ACC112 (cell line): Measurements from ENCODE around the gene ARID1B.
"Not testable (repeated sequence)": the region's sequence is repeated elsewhere in the genome, so short reads cannot be mapped to it uniquely, and the experiment has no call there.

Source experiments
- H2AFZ ChIP-seq: fragments of 200-600 bp; sonication (generic); one replicate; pipeline ENCODE4 v1.6.0; 2017; ENCODE audit warnings: antibody characterized with exemption, low read length; ENCODE audit not compliant: unreplicated experiment
- H3K27ac ChIP-seq: fragments of 200-600 bp; sonication (generic); 2 replicates; pipeline ENCODE4 v1.5.1; 2014; ENCODE audit warnings: low read depth, mild to moderate bottlenecking, antibody characterized with exemption, low read length, moderate library complexity
- H3K27me3 ChIP-seq: fragments of 200-600 bp; sonication (generic); 2 replicates; pipeline ENCODE4 v1.6.1; 2014; ENCODE audit warnings: mild to moderate bottlenecking, antibody characterized with exemption, low read length, moderate library complexity, mixed read lengths; ENCODE audit not compliant: insufficient read depth
- H3K36me3 ChIP-seq: fragments of 200-600 bp; sonication (generic); 2 replicates; pipeline ENCODE4 v1.6.1; 2016; ENCODE audit warnings: mild to moderate bottlenecking, antibody characterized with exemption, low read length, moderate library complexity, mixed read lengths; ENCODE audit not compliant: insufficient read depth
- H3K4me1 ChIP-seq: fragments of 200-600 bp; sonication (generic); one replicate; pipeline ENCODE4 v1.6.1; 2016; ENCODE audit warnings: low read length, mixed read lengths; ENCODE audit not compliant: insufficient read depth, unreplicated experiment, control insufficient read depth
- H3K4me3 ChIP-seq: fragments of 200-600 bp; sonication (generic); 2 replicates; pipeline ENCODE4 v1.5.1; 2014; ENCODE audit warnings: mild to moderate bottlenecking, low read depth, low read length
- H3K79me2 ChIP-seq: fragments of 200-600 bp; sonication (generic); one replicate; pipeline ENCODE4 v1.6.0; 2016; ENCODE audit warnings: low read length; ENCODE audit not compliant: control insufficient read depth, unreplicated experiment, insufficient read depth

The ARID1B gene

GRCh38 chr6:156940221-156940620, 163.0 kb downstream of the ARID1B start:
- H2AFZ ChIP-seq = no peak overlapping the region
- H3K4me3 ChIP-seq = no peak overlapping the region
- 0 out of 2 replicates have a peak, but pooled peaks cover 4% of the 10 kb centered on the region for H3K36me3 ChIP-seq
- H3K27ac ChIP-seq = no peak overlapping the region
- no peaks in the 10 kb centered on the region for H3K27me3 ChIP-seq
- no peaks in the 10 kb centered on the region for H3K4me1 ChIP-seq
- H3K79me2 ChIP-seq = peaks cover 46% of the 10 kb centered on the region

DNA sequence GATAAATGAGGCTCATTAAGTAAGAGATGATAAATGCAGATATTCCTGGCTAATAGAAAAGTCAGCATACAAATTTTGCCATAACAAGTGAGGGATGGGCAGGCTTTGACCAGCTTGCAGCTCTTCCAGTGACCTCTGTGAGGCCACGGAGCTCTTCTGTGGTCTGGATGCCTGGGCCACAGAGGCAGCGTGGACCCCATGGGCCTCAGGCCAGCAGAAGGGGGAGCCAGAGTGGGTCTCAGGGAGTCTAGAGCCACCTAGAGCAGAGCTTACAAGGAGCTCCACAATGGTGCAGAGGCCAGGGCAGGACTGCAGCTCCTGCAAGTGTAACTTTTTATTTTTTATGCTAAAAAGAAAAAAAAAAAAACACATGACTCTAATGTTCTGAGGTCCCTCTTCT, 165.1 kb downstream of the ARID1B start:
- Histone ChIP-seq H2AFZ (no peak overlapping the region), H3K27ac (no peak overlapping the region), H3K79me2 (peaks cover 44% of the 10 kb centered on the region), H3K27me3 (no peaks in the 10 kb centered on the region), H3K36me3 (no peaks in the 10 kb centered on the region), H3K4me1 (peaks cover 5% of the 10 kb centered on the region), H3K4me3 (no peak overlapping the region)

DNA sequence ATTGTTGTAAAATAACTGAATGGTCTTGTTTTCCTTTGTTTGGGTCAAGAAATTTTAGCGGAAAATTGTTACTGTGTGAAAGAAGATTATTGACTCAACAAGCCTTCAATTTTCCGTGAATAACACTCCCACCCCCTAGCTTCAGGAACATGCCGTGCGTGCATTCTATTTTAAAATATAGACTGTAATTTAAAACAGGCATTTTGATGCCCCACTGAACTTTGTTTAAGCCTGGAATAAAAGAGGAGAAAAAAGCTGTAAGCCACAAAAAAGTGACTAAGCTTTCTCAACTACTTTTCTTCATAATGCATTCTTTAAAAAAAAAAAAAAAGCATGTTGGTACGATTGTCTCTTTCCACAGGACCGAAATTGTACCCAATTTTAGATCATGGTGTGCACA, 166.0 kb downstream of the ARID1B start:
- Histone ChIP-seq H2AFZ (no peak overlapping the region), H3K4me1 (peaks cover 12% of the 10 kb centered on the region), H3K27ac (no peak overlapping the region), H3K27me3 (no peaks in the 10 kb centered on the region), H3K79me2 (peaks cover 47% of the 10 kb centered on the region), H3K36me3 (no peaks in the 10 kb centered on the region), H3K4me3 (no peak overlapping the region)

- Histone ChIP-seq H2AFZ (no peak overlapping the region), H3K79me2 (peaks cover 43% of the 10 kb centered on the region), H3K27ac (no peak overlapping the region), H3K4me1 (peaks cover 19% of the 10 kb centered on the region), H3K4me3 (no peak overlapping the region), H3K27me3 (no peaks in the 10 kb centered on the region), H3K36me3 (no peaks in the 10 kb centered on the region)
These were observed 166.6 kb downstream of the ARID1B start for GRCh38 chr6:156943816-156944215.

- H3K4me1 ChIP-seq = peaks cover 25% of the 10 kb centered on the region
- no peak overlapping the region for H2AFZ ChIP-seq
- no peaks in the 10 kb centered on the region for H3K27me3 ChIP-seq
- H3K4me3 ChIP-seq = no peak overlapping the region
- peaks cover 39% of the 10 kb centered on the region for H3K79me2 ChIP-seq
- no peak overlapping the region for H3K27ac ChIP-seq
- H3K36me3 ChIP-seq = no peaks in the 10 kb centered on the region
These were observed 167.2 kb downstream of the ARID1B start for GRCh38 chr6:156944412-156944811.

- not testable (repeated sequence) for H3K27me3 ChIP-seq
- H3K4me1 ChIP-seq = peaks cover 31% of the 10 kb centered on the region
These were observed 168.6 kb downstream of the ARID1B start for GRCh38 chr6:156945789-156946172.

DNA sequence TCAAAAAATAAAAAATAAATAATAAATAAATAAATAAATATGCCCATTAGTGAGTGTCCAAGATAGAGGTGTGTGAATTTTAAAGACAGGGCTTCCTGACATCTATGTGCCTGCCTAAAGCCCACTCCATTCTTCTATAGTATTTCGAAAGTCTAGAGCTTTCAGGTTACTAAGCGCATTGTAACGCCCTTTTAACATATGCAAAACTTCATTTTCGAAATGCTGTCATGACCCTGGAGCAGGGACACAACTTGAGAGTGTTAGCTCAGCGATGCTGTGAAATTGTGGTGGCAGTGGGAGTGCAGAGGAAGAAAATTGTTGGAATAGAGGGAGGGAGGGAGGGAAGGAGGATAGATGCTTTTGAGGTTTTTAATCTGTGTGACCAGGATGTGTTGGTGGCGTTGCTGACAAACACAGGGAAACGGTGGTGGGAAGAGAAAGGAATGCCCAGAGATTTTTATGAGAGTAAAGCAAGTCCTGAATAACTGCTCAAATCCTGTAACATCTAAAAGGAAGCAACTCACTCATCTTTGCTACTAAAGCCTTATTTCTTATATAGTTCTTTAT, 169.3 kb downstream of the ARID1B start:
- peaks cover 31% of the 10 kb centered on the region for H3K4me1 ChIP-seq
- H3K4me3 ChIP-seq = no peak overlapping the region
- H2AFZ ChIP-seq = no peak overlapping the region
- no peaks in the 10 kb centered on the region for H3K36me3 ChIP-seq
- peaks cover 38% of the 10 kb centered on the region for H3K79me2 ChIP-seq
- H3K27me3 ChIP-seq = no peaks in the 10 kb centered on the region
- H3K27ac ChIP-seq = no peak overlapping the region

More at GRCh38 chr6:156945789-156946172, 168.6 kb downstream of the ARID1B start:
- H2AFZ ChIP-seq, H3K4me3 ChIP-seq, H3K27ac ChIP-seq, H3K36me3 ChIP-seq: not testable (repeated sequence)
- H3K79me2 ChIP-seq = peaks cover 36% of the 10 kb centered on the region

DNA sequence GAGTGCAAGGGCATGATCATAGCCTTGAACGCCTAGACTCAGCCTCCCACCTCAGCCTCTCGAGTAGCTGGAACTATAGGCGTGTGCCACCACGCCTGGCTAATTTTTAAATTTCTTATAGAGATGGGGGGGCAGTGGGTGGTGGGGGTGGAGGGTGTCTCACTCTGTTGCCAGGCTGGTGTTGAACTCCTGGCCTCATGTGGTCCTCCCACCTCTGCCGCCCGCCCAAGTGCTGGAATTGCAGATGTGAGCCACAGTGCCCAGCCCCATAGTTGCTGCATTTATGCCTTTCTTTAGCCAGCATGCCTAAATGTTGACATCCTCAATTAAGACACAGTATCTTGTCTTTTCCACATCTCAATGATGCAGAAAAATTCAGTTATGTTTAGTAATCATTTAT, 171.1 kb downstream of the ARID1B start:
- H3K4me1 ChIP-seq = peaks cover 38% of the 10 kb centered on the region
- no peaks in the 10 kb centered on the region for H3K27me3 ChIP-seq
- no peaks in the 10 kb centered on the region for H3K36me3 ChIP-seq
- no peak overlapping the region for H3K27ac ChIP-seq
- H3K79me2 ChIP-seq = peaks cover 39% of the 10 kb centered on the region
- no peak overlapping the region for H3K4me3 ChIP-seq
- no peak overlapping the region for H2AFZ ChIP-seq

GRCh38 chr6:156948807-156949206, 171.6 kb downstream of the ARID1B start:
- Histone ChIP-seq H2AFZ (no peak overlapping the region), H3K27ac (peak overlapping the region; percentile 54), H3K4me1 (peaks cover 40% of the 10 kb centered on the region), H3K79me2 (peaks cover 38% of the 10 kb centered on the region), H3K4me3 (no peak overlapping the region), H3K27me3 (no peaks in the 10 kb centered on the region), H3K36me3 (no peaks in the 10 kb centered on the region)

DNA sequence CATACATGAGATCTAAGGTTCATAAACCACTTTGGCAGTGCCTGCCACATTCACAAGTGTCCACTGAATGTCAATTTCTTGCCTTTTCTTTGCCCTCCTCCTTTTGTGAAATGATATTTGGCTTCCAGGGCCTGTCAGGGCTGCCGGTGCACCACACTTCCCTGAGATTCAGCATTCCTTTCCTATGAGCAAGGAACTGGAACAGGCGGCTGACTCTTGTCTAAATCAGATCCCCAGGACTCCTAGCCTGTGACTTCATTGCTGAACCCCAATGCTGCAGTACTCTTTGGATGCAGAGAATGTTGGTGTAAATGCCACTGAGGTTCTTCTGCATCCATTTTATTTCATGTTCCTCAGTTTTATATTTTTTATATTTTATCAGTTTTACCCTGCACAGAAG, 172.2 kb downstream of the ARID1B start:
- H3K79me2 ChIP-seq = peaks cover 38% of the 10 kb centered on the region

DNA sequence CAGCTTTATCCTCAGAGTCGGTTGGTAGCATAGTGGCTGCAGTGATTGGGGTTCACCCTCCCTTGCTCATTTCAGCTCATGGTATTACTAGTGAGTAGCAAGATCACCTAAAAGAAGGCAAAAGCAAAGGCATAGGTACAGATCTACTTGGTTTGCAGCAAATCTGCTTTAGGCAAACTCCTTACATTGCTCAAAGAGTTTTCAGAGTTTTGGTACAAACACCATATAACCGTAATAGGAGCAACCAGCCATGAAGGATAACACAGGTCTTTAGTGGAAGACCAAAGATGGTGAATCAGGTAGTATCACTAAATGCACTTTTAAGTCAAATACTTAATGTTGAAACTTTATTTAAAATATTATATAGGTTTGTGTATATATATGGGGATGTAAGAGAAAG, 172.9 kb downstream of the ARID1B start:
- no peaks in the 10 kb centered on the region for H3K27me3 ChIP-seq
- H3K36me3 ChIP-seq = no peaks in the 10 kb centered on the region
- H3K27ac ChIP-seq = no peak overlapping the region
- H3K4me3 ChIP-seq = no peak overlapping the region
- H3K4me1 ChIP-seq = peaks cover 45% of the 10 kb centered on the region
- no peak overlapping the region for H2AFZ ChIP-seq
- peaks cover 45% of the 10 kb centered on the region for H3K79me2 ChIP-seq

More for the DNA sequence above, 172.2 kb downstream of the ARID1B start:
- H3K36me3 ChIP-seq = no peaks in the 10 kb centered on the region
- H3K27ac ChIP-seq = peak overlapping the region; percentile 54
- H3K4me3 ChIP-seq = no peak overlapping the region
- no peak overlapping the region for H2AFZ ChIP-seq
- H3K4me1 ChIP-seq = peaks cover 45% of the 10 kb centered on the region
- H3K27me3 ChIP-seq = no peaks in the 10 kb centered on the region
